Measurements from ENCODE around the gene CSNK1D. TPM values are rescaled to one million over a fixed set of nuclear protein-coding genes. Genes with fewer than 3 reads are reported as not detected.
A peak's percentile ranks its signal among the peaks of the same experiment; 100 is the strongest.

Gene CSNK1D
- total RNA-seq, 1 experiment from 2014 or later, result 234 TPM

DNA sequence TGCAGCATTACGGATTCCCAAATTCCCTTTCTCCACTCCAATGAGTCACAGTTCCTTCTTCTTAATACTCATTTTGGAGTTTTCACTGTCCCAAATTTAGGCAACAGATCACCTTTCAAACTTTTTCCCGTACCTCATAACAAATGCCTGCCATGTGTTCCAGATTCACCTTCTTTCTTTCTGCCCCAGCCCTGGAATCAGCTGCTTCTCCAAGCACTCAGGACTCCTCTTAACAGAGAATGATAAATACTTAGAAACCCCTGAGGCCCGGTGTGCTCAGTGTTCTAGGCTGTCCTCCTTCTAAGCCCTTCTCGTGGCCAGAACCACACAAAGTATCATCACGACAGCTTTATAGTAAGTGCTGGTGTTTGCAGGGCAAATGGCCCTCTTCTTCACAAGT lies 14.9 kb downstream of the CSNK1D start:
- BruUV-seq (replicated peaks), result TSS peak; percentile 29
- intact Hi-C loops (cut with micrococcal nuclease; ENCODE audit: unreplicated experiment), result no loop called here
- Histone ChIP-seq H3K36me3 (ENCODE audit: control insufficient read depth, insufficient read depth, low read length) (peaks cover 48% of the 10 kb centered on the region), H3K9me3 (ENCODE audit: control insufficient read depth, insufficient read depth, low read depth, low read length) (no peaks in the 10 kb centered on the region), H3K27me3 (ENCODE audit: control insufficient read depth, insufficient read depth, low read length) (no peaks in the 10 kb centered on the region), H3K4me1 (ENCODE audit: control insufficient read depth, insufficient read depth, low read length) (no peaks in the 10 kb centered on the region), H3K27ac (ENCODE audit: low read length) (peak overlapping the region; percentile 20; the same call in 1 of the 2 replicates), H3K4me3 (ENCODE audit: low read depth in 2 of 2, low read length in 2 of 2) (no peak overlapping the region)
- no peak for ATAC-seq
- in situ Hi-C loops (cut with HindIII; ENCODE audit: low pct_unique_long_range_greater_than_20kb, low sequenced_read_pairs), result no loop called here
- TF ChIP-seq, protein P1, sequence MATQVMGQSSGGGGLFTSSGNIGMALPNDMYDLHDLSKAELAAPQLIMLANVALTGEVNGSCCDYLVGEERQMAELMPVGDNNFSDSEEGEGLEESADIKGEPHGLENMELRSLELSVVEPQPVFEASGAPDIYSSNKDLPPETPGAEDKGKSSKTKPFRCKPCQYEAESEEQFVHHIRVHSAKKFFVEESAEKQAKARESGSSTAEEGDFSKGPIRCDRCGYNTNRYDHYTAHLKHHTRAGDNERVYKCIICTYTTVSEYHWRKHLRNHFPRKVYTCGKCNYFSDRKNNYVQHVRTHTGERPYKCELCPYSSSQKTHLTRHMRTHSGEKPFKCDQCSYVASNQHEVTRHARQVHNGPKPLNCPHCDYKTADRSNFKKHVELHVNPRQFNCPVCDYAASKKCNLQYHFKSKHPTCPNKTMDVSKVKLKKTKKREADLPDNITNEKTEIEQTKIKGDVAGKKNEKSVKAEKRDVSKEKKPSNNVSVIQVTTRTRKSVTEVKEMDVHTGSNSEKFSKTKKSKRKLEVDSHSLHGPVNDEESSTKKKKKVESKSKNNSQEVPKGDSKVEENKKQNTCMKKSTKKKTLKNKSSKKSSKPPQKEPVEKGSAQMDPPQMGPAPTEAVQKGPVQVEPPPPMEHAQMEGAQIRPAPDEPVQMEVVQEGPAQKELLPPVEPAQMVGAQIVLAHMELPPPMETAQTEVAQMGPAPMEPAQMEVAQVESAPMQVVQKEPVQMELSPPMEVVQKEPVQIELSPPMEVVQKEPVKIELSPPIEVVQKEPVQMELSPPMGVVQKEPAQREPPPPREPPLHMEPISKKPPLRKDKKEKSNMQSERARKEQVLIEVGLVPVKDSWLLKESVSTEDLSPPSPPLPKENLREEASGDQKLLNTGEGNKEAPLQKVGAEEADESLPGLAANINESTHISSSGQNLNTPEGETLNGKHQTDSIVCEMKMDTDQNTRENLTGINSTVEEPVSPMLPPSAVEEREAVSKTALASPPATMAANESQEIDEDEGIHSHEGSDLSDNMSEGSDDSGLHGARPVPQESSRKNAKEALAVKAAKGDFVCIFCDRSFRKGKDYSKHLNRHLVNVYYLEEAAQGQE (IDR thresholded peaks at IDR 0.05; ENCODE audit: insufficient read depth in 1 of 2, low read depth in 2 of 2, low read length in 1 of 2), result no peak
- TF ChIP-seq SIN3A (IDR thresholded peaks at IDR 0.05; ENCODE audit: borderline replicate concordance, insufficient read depth, low read depth, low read length), result no peak
- TF ChIP-seq TCF7L2 (IDR thresholded peaks at IDR 0.05; ENCODE audit: low read depth, low read length), result no peak
- no peak for DNase-seq (ENCODE audit: low read depth, low spot score)
- ChIA-PET POLR2A (no interaction called here), CTCF (no interaction called here)

DNA sequence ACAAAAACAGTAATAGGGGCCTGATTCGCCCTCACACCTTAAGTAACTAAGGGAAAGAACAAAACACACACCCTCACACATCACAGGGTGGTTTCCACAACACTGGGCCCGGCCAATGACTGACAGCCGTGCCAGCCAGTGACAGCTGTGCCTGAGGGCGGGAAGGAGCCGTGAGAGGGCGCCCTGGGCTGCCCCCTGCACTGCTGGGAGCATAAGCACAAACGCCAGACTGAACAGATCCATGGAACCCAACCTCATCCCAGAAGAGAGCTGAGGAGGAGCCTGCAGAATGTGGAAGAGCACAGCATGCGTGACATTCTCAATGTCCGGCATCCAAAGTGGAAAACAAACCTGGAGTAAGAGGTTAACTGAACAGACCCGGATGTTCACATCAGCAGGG lies 16.0 kb downstream of the CSNK1D start:
- no peaks in the 10 kb centered on the region for H3K27me3 ChIP-seq (ENCODE audit: control insufficient read depth, insufficient read depth, low read length)
- CTCF ChIA-PET, result no interaction called here
- no peaks in the 10 kb centered on the region for H3K9me3 ChIP-seq (ENCODE audit: control insufficient read depth, insufficient read depth, low read depth, low read length)
- no peak overlapping the region for H3K27ac ChIP-seq (ENCODE audit: low read length)
- no peaks in the 10 kb centered on the region for H3K4me1 ChIP-seq (ENCODE audit: control insufficient read depth, insufficient read depth, low read length)
- in situ Hi-C loops (cut with HindIII; ENCODE audit: low pct_unique_long_range_greater_than_20kb, low sequenced_read_pairs), result no loop called here
- peaks cover 48% of the 10 kb centered on the region for H3K36me3 ChIP-seq (ENCODE audit: control insufficient read depth, insufficient read depth, low read length)
- no peak for DNase-seq (ENCODE audit: low read depth, low spot score)
- H3K4me3 ChIP-seq (ENCODE audit: low read depth in 2 of 2, low read length in 2 of 2), result no peak overlapping the region
- no peak for TF ChIP-seq TCF7L2 (IDR thresholded peaks at IDR 0.05; ENCODE audit: low read depth, low read length)
- TF ChIP-seq, protein P1 (IDR thresholded peaks at IDR 0.05; ENCODE audit: insufficient read depth in 1 of 2, low read depth in 2 of 2, low read length in 1 of 2), result no peak
- no peak for TF ChIP-seq SIN3A (IDR thresholded peaks at IDR 0.05; ENCODE audit: borderline replicate concordance, insufficient read depth, low read depth, low read length)
- TF ChIP-seq, protein P2, sequence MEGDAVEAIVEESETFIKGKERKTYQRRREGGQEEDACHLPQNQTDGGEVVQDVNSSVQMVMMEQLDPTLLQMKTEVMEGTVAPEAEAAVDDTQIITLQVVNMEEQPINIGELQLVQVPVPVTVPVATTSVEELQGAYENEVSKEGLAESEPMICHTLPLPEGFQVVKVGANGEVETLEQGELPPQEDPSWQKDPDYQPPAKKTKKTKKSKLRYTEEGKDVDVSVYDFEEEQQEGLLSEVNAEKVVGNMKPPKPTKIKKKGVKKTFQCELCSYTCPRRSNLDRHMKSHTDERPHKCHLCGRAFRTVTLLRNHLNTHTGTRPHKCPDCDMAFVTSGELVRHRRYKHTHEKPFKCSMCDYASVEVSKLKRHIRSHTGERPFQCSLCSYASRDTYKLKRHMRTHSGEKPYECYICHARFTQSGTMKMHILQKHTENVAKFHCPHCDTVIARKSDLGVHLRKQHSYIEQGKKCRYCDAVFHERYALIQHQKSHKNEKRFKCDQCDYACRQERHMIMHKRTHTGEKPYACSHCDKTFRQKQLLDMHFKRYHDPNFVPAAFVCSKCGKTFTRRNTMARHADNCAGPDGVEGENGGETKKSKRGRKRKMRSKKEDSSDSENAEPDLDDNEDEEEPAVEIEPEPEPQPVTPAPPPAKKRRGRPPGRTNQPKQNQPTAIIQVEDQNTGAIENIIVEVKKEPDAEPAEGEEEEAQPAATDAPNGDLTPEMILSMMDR (IDR thresholded peaks at IDR 0.05), result no peak
- TF ChIP-seq POLR2AphosphoS5 (IDR thresholded peaks at IDR 0.05; ENCODE audit: low read depth, low read length), result no peak
- no TSS peak for BruUV-seq (replicated peaks)
- POLR2A ChIA-PET, result no interaction called here
- ATAC-seq, result peak; percentile 90
- intact Hi-C loops (cut with micrococcal nuclease; ENCODE audit: unreplicated experiment), result no loop called here

Data from Panc1 (cell line).